ENCODE data around the gene TBC1D9B. TPM values are rescaled to one million over a fixed set of nuclear protein-coding genes. Genes with fewer than 3 reads are reported as not detected.

TBC1D9B gene
- total RNA-seq, 6 experiments from 2014 or later: 58.7 to 81.9 (median 69.5) TPM

DNA sequence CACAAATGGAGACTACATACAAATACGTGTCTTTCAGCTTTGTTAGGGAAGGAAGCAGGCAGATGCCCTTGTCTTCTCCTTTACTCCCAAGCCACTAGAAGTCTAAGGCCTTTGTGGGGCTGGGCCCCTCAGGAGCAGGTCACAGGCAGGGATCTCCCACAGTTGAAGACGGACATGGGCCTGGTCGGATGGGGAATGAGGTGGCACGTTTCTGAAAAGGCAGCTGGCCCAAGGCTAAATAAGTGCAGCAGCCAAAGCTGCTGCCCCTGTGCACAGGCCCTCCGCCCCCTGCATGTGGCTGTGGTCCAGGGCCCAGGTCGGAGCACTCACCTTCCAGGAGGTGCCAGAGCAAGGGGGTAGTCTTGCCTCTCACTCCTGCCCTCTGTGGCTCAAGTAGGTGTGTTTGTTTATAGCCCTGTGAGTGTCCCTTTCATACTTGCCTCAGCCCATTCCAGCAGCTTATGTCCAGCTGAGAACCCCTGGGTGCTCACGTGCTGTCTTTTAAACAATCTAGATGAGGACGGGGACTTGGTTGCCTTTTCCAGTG, 85.2 kb downstream of the TBC1D9B start:
- 18% methylated on average over 6 of the region's 8 CpGs for WGBS (ENCODE audit: insufficient coverage, low coverage, low lambda C conversion rate, missing lambda C conversion rate)
- H3K4me3 ChIP-seq: peak overlapping the region; percentile 97 to 100 (median 100)
- intact Hi-C loops (cut with DNase I): no loop called here
- peak overlapping the region; percentile 14 to 100 (median 27) for H3K27ac ChIP-seq
- H3K9me3 ChIP-seq: no peaks in the 10 kb centered on the region
- ATAC-seq: no peak
- H3K36me3 ChIP-seq: peaks cover 0 to 55% (median 32%) of the 10 kb centered on the region in 4 donors
- TF ChIP-seq, protein P1, sequence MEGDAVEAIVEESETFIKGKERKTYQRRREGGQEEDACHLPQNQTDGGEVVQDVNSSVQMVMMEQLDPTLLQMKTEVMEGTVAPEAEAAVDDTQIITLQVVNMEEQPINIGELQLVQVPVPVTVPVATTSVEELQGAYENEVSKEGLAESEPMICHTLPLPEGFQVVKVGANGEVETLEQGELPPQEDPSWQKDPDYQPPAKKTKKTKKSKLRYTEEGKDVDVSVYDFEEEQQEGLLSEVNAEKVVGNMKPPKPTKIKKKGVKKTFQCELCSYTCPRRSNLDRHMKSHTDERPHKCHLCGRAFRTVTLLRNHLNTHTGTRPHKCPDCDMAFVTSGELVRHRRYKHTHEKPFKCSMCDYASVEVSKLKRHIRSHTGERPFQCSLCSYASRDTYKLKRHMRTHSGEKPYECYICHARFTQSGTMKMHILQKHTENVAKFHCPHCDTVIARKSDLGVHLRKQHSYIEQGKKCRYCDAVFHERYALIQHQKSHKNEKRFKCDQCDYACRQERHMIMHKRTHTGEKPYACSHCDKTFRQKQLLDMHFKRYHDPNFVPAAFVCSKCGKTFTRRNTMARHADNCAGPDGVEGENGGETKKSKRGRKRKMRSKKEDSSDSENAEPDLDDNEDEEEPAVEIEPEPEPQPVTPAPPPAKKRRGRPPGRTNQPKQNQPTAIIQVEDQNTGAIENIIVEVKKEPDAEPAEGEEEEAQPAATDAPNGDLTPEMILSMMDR (IDR thresholded peaks at IDR 0.05): no peak
- no peak for TF ChIP-seq POLR2A (IDR thresholded peaks at IDR 0.05)
- H3K27me3 ChIP-seq: no peaks in the 10 kb centered on the region
- H3K4me1 ChIP-seq: peaks cover 0 to 75% (median 32%) of the 10 kb centered on the region in 4 donors
- DNase-seq: peak in 1 of 3 donors; percentile 55

DNA sequence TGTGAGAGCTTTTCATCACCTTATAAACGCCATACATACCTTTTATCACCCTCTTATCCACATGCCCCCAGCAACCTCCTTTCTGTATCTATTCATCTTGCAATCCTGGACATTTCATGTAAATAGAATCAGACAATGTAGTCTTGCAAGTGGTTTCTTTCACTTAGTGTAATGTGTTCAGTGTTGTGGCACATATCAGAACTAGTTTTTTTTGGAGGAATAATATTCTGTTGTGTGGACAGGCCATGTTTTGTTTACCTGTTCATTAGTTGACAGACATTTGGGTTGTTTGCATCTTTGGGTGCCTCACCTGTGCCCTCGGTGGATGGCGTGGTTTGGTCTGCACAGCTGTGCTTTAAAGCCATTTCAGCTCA, 85.7 kb downstream of the TBC1D9B start:
- Histone ChIP-seq H3K27ac (peak overlapping the region in 2 of 3 donors; percentile 100), H3K4me3 (peak overlapping the region; percentile 97 to 100 (median 100)), H3K27me3 (no peaks in the 10 kb centered on the region), H3K4me1 (peaks cover 0 to 76% (median 32%) of the 10 kb centered on the region in 4 donors), H3K9me3 (no peaks in the 10 kb centered on the region), H3K36me3 (peaks cover 0 to 50% (median 28%) of the 10 kb centered on the region in 4 donors)
- intact Hi-C loops (cut with DNase I): no loop called here
- DNase-seq: no peak
- ATAC-seq: no peak
- 17% methylated on average over 3 of the region's 3 CpGs for WGBS (ENCODE audit: insufficient coverage, low coverage, low lambda C conversion rate, missing lambda C conversion rate)
- TF ChIP-seq, protein P1 (IDR thresholded peaks at IDR 0.05): no peak
- TF ChIP-seq POLR2A (IDR thresholded peaks at IDR 0.05): no peak

DNA sequence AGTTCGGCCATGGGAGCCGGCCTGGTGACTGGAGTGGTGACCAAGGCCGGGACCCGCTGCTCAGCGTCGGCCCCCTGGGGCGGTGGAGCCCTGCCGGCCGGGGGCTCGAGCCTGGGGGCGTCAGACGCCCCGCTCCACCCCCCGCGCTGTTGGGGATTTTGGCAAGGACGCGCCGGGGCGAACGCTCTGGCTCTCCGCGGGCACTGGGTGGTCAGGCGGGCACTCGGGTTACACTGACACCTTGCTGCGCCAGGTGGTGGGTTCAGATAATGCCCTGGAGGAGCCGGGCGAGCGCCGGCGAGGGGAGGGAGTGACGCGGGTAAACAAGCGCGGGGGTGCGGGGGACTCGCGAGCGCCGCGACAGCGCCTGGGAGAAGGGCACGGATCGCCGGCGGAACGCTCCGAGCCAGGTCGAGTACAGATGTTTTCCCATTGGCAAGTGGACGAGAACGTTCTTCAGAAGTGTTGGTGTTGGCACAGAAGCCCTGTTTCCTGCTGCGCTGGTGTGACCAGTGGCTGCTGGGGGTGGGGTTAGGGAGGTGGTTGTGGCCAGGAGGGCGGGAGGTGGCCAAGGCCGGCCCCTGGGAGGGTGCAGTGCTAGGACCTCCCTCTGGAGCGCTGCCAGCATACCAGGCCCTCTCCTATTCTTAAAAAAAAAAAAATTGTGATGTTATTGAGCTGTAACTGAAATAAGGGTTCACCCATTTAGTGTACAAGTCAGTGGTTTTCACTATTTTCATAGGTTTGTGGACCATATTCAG, 86.2 kb downstream of the TBC1D9B start:
- no peaks in the 10 kb centered on the region for H3K9me3 ChIP-seq
- H3K27me3 ChIP-seq: no peaks in the 10 kb centered on the region
- TF ChIP-seq POLR2A (IDR thresholded peaks at IDR 0.05): peak; percentile 81
- TF ChIP-seq, protein P1 (IDR thresholded peaks at IDR 0.05): peak in 1 of 4 donors; percentile 7
- peak overlapping the region; percentile 97 to 100 (median 100) for H3K4me3 ChIP-seq
- peak overlapping the region; percentile 100 for H3K27ac ChIP-seq
- intact Hi-C loops (cut with DNase I): no loop called here
- peaks cover 0 to 75% (median 29%) of the 10 kb centered on the region in 4 donors for H3K4me1 ChIP-seq
- WGBS (ENCODE audit: insufficient coverage, low coverage, low lambda C conversion rate, missing lambda C conversion rate): 1% methylated on average over 19 of the region's 54 CpGs
- ATAC-seq (peak; percentile 46 to 77 (median 63)), DNase-seq (peak; percentile 97 to 99 (median 98))
- peaks cover 0 to 44% (median 23%) of the 10 kb centered on the region in 4 donors for H3K36me3 ChIP-seq

DNA sequence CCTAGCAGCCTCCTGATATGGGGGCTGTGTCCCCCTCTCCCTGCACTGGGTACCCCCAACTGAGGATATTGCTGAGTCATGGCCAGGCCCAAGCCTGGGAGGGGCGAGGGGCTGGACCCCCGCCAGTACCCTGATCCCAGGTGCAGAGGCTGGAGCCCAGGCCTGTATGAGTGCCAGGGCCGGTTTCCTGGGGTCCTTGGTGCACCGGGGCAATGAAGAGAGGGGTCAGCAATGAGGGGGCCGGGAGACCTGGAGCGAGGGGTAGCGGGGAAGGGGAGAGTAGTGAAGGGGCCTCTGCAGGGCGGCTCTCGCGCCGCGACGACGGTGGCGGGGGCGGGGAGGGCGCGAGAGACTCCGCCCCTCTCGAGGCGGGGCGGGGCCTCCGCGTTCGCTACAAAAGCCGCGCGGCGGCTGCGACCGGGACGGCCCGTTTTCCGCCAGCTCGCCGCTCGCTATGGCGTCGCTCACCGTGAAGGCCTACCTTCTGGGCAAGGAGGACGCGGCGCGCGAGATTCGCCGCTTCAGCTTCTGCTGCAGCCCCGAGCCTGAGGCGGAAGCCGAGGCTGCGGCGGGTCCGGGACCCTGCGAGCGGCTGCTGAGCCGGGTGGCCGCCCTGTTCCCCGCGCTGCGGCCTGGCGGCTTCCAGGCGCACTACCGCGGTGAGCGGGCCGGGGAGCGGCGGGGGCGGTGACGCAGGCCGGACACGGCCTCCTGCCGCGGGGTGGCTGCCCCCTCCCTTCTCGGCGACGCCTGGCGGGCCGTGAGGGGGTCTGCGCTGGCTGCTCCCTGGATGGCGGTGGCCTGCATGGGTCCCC, 87.0 kb downstream of the TBC1D9B start, which contains the start of gene SQSTM1:
TSS of gene SQSTM1 (plus strand) at position 423 of the 815 bp plus-strand sequence. CDS start at position 455, 32 bp downstream.
- peak; percentile 99 for TF ChIP-seq POLR2A (IDR thresholded peaks at IDR 0.05)
- TF ChIP-seq, protein P1 (IDR thresholded peaks at IDR 0.05): no peak
- H3K4me1 ChIP-seq: peaks cover 0 to 71% (median 25%) of the 10 kb centered on the region in 4 donors
- intact Hi-C loops (cut with DNase I): no loop called here

More for the DNA sequence above, 87.0 kb downstream of the TBC1D9B start, which contains the start of gene SQSTM1:
- H3K4me3 ChIP-seq: peak within 1 kb of the TSS; percentile 97 to 100 (median 100)
- H3K36me3 ChIP-seq: peaks cover 0 to 36% (median 19%) of the 10 kb centered on the region in 4 donors
- WGBS (ENCODE audit: insufficient coverage, low coverage, low lambda C conversion rate, missing lambda C conversion rate): 0% methylated on average over 7 of the region's 81 CpGs
- H3K27ac ChIP-seq: peak within 1 kb of the TSS; percentile 100
- ATAC-seq (peak; percentile 55 to 69 (median 62)), DNase-seq (peak; percentile 91)
- H3K27me3 ChIP-seq: no peaks in the 10 kb centered on the region
- H3K9me3 ChIP-seq: no peaks in the 10 kb centered on the region
